Measurements from ENCODE around the gene TRIM41.

Gene TRIM41

DNA sequence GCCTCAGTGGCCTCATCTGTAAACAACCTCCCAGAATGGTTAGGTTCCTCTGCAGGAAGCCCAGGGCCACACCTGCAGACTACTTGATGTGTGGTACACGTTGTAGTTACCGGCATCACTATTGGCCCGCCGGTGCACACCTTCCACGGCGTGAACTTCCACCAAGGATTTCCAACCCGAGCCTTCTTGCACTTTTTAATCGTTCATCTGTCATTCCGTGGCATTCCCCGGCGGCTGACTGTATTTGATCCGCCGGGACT, 5.3 kb upstream of the TRIM41 start (continued):
- TF ChIP-seq ZNF18 (tag by site-specific recombination; IDR thresholded peaks at IDR 0.05) (peak; percentile 67; the same call in 1 of the 2 replicates), GLIS1 (tag by site-specific recombination; IDR thresholded peaks at IDR 0.05) (no peak), ZNF16 (tag by site-specific recombination; IDR thresholded peaks at IDR 0.05; ENCODE audit: low read depth) (no peak), KLF16 (tag by site-specific recombination; IDR thresholded peaks at IDR 0.05) (no peak), ZNF354C (tag by site-specific recombination; IDR thresholded peaks at IDR 0.05; ENCODE audit: borderline replicate concordance, low read depth) (no peak), ZNF530 (tag by site-specific recombination; IDR thresholded peaks at IDR 0.05; ENCODE audit: low read depth) (no peak), YY2 (tag by site-specific recombination; IDR thresholded peaks at IDR 0.05) (no peak), ZNF600 (tag by site-specific recombination; IDR thresholded peaks at IDR 0.05) (0 out of 2 replicates have a peak, but pooled peaks have one; percentile 0), ZBTB1 (tag by site-specific recombination; IDR thresholded peaks at IDR 0.05) (no peak), ZNF274 (IDR thresholded peaks at IDR 0.05; ENCODE audit: low read length) (no peak), ZNF274 (tag by site-specific recombination; IDR thresholded peaks at IDR 0.05; ENCODE audit: borderline replicate concordance) (no peak), ZNF133 (tag by site-specific recombination; IDR thresholded peaks at IDR 0.05) (no peak), ZNF140 (tag by site-specific recombination; IDR thresholded peaks at IDR 0.05) (no peak)

DNA sequence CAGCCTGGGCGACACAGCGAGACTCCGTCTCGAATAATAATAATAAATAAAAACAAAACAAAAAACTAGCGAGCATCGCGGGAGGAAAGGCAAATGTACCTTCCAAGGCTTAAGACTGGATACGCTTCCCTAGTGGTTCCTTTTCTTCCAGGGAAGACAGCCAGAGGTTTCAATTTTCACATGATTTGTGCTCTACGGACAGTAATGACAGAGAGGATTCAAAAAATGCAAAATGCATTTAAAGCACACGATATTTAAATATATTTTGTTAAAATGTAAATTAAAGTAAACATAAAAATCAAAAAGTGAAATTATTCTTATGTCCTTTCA, 4.3 kb upstream of the TRIM41 start:
- no peak overlapping the region for H3K27ac ChIP-seq (ENCODE audit: extremely low read depth, low read depth, low read length)
- POLR2A ChIA-PET: interaction anchor here (1.0 kb wide), 1 partner anchor 12 kb away, joined by 3 read pairs; no protein-coding TSS in a partner anchor
- no peaks in the 10 kb centered on the region for H3K9me3 ChIP-seq (ENCODE audit: control insufficient read depth, insufficient read depth, low read depth, low read length)
- CTCF ChIA-PET: no interaction called here
- H3K4me3 ChIP-seq (ENCODE audit: low read depth, low read length): peak overlapping the region; percentile 40
- H3K36me3 ChIP-seq (ENCODE audit: control insufficient read depth in 2 of 2, insufficient read depth in 1 of 2, low read length in 2 of 2): no peaks in the 10 kb centered on the region
- no peaks in the 10 kb centered on the region for H3K4me1 ChIP-seq (ENCODE audit: control insufficient read depth, insufficient read depth, low read length)
- TF ChIP-seq PRDM10 (tag by site-specific recombination; IDR thresholded peaks at IDR 0.05) (no peak), TCF7L2 (IDR thresholded peaks at IDR 0.05; ENCODE audit: borderline replicate concordance, low read depth, low read length) (no peak), ZNF223 (tag by site-specific recombination; IDR thresholded peaks at IDR 0.05) (no peak), ZNF175 (tag by site-specific recombination; IDR thresholded peaks at IDR 0.05) (no peak), ZFHX2 (tag by site-specific recombination; conservative IDR thresholded peaks at IDR 0.05) (no peak), HOXC10 (CRISPR knock-in tag; IDR thresholded peaks at IDR 0.05) (no peak), ZXDB (tag by site-specific recombination; IDR thresholded peaks at IDR 0.05) (no peak), ZNF664 (tag by site-specific recombination; IDR thresholded peaks at IDR 0.05) (0 out of 2 replicates have a peak, but pooled peaks have one; percentile 5), ZNF280D (tag by site-specific recombination; IDR thresholded peaks at IDR 0.05) (peak; percentile 91; the same call in 1 of the 2 replicates), ZBTB48 (tag by site-specific recombination; IDR thresholded peaks at IDR 0.05) (no peak), ZBTB7A (tag by site-specific recombination; IDR thresholded peaks at IDR 0.05; ENCODE audit: low read depth) (no peak), PRDM1 (tag by site-specific recombination; IDR thresholded peaks at IDR 0.05) (peak; percentile 53; the same call in 1 of the 2 replicates)
- TF ChIP-seq, protein P1, sequence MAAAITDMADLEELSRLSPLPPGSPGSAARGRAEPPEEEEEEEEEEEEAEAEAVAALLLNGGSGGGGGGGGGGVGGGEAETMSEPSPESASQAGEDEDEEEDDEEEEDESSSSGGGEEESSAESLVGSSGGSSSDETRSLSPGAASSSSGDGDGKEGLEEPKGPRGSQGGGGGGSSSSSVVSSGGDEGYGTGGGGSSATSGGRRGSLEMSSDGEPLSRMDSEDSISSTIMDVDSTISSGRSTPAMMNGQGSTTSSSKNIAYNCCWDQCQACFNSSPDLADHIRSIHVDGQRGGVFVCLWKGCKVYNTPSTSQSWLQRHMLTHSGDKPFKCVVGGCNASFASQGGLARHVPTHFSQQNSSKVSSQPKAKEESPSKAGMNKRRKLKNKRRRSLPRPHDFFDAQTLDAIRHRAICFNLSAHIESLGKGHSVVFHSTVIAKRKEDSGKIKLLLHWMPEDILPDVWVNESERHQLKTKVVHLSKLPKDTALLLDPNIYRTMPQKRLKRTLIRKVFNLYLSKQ (tag by site-specific recombination; IDR thresholded peaks at IDR 0.05; ENCODE audit: borderline replicate concordance): no peak
- TF ChIP-seq, protein P2, sequence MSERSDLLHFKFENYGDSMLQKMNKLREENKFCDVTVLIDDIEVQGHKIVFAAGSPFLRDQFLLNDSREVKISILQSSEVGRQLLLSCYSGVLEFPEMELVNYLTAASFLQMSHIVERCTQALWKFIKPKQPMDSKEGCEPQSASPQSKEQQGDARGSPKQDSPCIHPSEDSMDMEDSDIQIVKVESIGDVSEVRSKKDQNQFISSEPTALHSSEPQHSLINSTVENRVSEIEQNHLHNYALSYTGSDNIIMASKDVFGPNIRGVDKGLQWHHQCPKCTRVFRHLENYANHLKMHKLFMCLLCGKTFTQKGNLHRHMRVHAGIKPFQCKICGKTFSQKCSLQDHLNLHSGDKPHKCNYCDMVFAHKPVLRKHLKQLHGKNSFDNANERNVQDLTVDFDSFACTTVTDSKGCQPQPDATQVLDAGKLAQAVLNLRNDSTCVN (tag by site-specific recombination; optimal IDR thresholded peaks at IDR 0.05): peak; percentile 13
